ENCODE results near the gene RNF149. TPM values are rescaled to one million over a fixed set of nuclear protein-coding genes. Genes with fewer than 3 reads are reported as not detected.

Gene RNF149
- total and polyA plus RNA-seq, 10 donors, result 31.8 to 398 (median 211) TPM

DNA sequence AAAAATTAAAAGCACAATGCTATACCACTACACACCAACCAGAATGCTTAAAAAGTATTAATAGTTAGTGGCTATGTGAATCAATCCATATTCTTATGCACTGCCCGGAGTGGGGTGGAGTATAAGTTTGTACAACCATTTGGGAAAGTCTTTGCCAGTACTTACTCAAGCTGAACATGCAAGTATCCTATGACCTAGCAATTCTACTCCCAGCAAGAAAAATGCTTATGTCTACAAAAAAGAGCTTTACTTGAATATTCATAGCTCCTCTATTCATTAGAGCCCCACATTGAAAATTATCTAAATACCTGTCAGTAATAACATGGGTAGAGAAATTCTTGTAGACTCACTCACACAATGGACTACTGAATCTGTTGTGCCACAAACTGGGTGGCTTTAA is 77.3 kb downstream of the RNF149 start:
- peaks cover 0 to 11% (median 3%) of the 10 kb centered on the region in 8 donors for H3K9me3 ChIP-seq
- H3K27ac ChIP-seq, result no peak overlapping the region
- DNase-seq, result no peak
- no peak for TF ChIP-seq POLR2AphosphoS5 (IDR thresholded peaks at IDR 0.05)
- TF ChIP-seq, protein P1, sequence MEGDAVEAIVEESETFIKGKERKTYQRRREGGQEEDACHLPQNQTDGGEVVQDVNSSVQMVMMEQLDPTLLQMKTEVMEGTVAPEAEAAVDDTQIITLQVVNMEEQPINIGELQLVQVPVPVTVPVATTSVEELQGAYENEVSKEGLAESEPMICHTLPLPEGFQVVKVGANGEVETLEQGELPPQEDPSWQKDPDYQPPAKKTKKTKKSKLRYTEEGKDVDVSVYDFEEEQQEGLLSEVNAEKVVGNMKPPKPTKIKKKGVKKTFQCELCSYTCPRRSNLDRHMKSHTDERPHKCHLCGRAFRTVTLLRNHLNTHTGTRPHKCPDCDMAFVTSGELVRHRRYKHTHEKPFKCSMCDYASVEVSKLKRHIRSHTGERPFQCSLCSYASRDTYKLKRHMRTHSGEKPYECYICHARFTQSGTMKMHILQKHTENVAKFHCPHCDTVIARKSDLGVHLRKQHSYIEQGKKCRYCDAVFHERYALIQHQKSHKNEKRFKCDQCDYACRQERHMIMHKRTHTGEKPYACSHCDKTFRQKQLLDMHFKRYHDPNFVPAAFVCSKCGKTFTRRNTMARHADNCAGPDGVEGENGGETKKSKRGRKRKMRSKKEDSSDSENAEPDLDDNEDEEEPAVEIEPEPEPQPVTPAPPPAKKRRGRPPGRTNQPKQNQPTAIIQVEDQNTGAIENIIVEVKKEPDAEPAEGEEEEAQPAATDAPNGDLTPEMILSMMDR (IDR thresholded peaks at IDR 0.05 in 8 of 11, conservative IDR thresholded peaks at IDR 0.05 in 3 of 11), result no peak
- no peak for TF ChIP-seq POLR2A (IDR thresholded peaks at IDR 0.05)
- no peaks in the 10 kb centered on the region for H3K4me1 ChIP-seq
- intact Hi-C loops (cut with DNase I; ENCODE audit: low total_unique reads), result no loop called here
- 94 to 100% (median 100%) methylated on average over 1 of the region's 1 CpG for WGBS, 5 donors
- H3K27me3 ChIP-seq (replicated peaks in 1 of 7), result peaks cover 0 to 3% (median 0%) of the 10 kb centered on the region in 7 donors
- H3K4me3 ChIP-seq, result no peak overlapping the region
- H3K36me3 ChIP-seq, result no peaks in the 10 kb centered on the region

DNA sequence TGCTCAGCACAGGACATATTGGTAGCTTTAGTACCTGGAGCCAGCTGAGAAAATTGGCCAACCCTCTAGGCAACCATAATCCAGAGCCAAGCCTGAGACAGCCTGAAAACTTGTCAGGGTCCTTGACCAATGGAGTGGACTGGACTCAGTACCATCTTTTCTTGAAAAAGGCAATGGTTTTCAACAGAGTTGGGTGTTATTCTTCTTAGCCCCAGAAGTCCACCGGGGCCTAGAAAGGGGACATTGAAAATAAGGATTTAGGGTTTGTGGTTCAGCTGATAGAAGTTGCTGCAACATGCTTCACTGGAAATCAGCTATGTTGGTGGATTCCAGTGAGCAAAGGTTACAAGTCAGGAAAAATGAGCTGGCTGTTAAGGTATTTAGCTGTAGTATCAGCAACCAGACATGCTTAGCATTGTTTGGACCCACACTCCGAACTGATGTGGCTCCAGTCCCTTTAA is 77.9 kb downstream of the RNF149 start:
- TF ChIP-seq, protein P1 (IDR thresholded peaks at IDR 0.05 in 8 of 11, conservative IDR thresholded peaks at IDR 0.05 in 3 of 11), result no peak
- TF ChIP-seq POLR2A (IDR thresholded peaks at IDR 0.05) (no peak), POLR2AphosphoS5 (IDR thresholded peaks at IDR 0.05) (no peak)
- intact Hi-C loops (cut with DNase I; ENCODE audit: low total_unique reads), result no loop called here
- WGBS, 5 donors, result 72 to 95% (median 90%) methylated on average over 2 of the region's 2 CpGs

More for the DNA sequence above, 77.9 kb downstream of the RNF149 start:
- Histone ChIP-seq H3K27ac (no peak overlapping the region), H3K27me3 (replicated peaks in 1 of 7) (peaks cover 0 to 10% (median 0%) of the 10 kb centered on the region in 7 donors), H3K4me3 (no peak overlapping the region), H3K9me3 (peaks cover 0 to 5% (median 0%) of the 10 kb centered on the region in 8 donors), H3K4me1 (peaks cover 0 to 3% (median 0%) of the 10 kb centered on the region in 6 donors), H3K36me3 (no peaks in the 10 kb centered on the region)
- DNase-seq, result no peak

Small RNA genes within 50 kb of the gene (microRNA-seq; reads per million reads assigned to microRNA genes)
- 1.7 to 2.9 (median 2.1) reads per million in 3 donors for gene MIR5696

Small RNA genes within 50 kb of the gene (small RNA-seq; reads per million reads assigned to genes)
- 0 to 0.97 (median 0.59) reads per million in 4 donors for gene MIR5696
- gene SNORD89, result 153 to 581 (median 301) reads per million in 4 donors

Other genes with a start within 250 kb of the RNF149 start
- gene TBC1D8, start 157.3 kb downstream of the RNF149 start, total RNA-seq, result 100 to 1,000 TPM in 1 of 7 donors, 10 to 100 TPM in 6; 23.8 to 104 (median 54.5) TPM
- 10 to 100 TPM in 2 of 3 donors, 1 to 10 TPM in 1; 7.2 to 10.1 (median 10.1) TPM for gene TBC1D8, start 157.3 kb downstream of the RNF149 start, polyA plus RNA-seq
- 10 to 100 TPM; 29.8 to 36.4 (median 34.1) TPM for gene CNOT11, start 55.8 kb downstream of the RNF149 start, total RNA-seq
- 10 to 100 TPM; 17.9 to 22.7 (median 20.1) TPM for gene CNOT11, start 55.8 kb downstream of the RNF149 start, polyA plus RNA-seq
- under 1 TPM in 1 of 7 donors, not detected in 6; 0.17 TPM for gene CREG2, start 78.8 kb upstream of the RNF149 start, total RNA-seq
- gene CREG2, start 78.8 kb upstream of the RNF149 start, polyA plus RNA-seq, result not detected
- under 1 TPM in 2 of 7 donors, not detected in 5; 0.13 to 0.29 TPM for gene RFX8, start 166.4 kb upstream of the RNF149 start, total RNA-seq
- under 1 TPM; 0.12 to 0.16 (median 0.13) TPM for gene RFX8, start 166.4 kb upstream of the RNF149 start, polyA plus RNA-seq